HG02870 (cell line): ENCODE data around the gene CLOCK.

ENCODE experiments used
- ATAC-seq: cut with Tn5 transposase; IDR thresholded peaks from one replicate; pipeline ENCODE4 v1.9.1; 2021; ENCODE audit warnings: mild to moderate bottlenecking, moderate library complexity; ENCODE audit not compliant: unreplicated experiment

The CLOCK gene

DNA sequence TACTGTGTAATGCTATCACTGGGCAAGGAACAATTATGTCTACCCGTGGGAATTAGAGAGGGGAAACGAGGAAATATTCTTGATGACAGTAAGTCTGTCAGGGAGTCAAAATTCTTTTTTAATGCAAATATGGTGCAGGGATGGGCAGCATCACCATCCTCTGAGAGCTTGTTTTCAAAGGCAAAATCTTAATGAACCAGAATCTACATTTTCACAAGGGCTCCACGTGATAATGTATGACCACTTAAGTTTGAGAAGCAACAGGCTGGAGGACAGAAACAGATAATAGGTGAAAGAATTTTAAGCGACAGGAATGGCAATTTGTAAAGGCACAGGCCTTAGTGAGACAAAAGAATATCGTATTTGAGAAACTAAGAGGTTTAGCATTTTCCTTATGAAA, 63.4 kb downstream of the CLOCK start:
- ATAC-seq = no peak

- no peak for ATAC-seq
Observed at GRCh38 chr4:55475394-55476243, 71.1 kb downstream of the CLOCK start.

GRCh38 chr4:55469979-55470378, 76.7 kb downstream of the CLOCK start:
- ATAC-seq = no peak

DNA sequence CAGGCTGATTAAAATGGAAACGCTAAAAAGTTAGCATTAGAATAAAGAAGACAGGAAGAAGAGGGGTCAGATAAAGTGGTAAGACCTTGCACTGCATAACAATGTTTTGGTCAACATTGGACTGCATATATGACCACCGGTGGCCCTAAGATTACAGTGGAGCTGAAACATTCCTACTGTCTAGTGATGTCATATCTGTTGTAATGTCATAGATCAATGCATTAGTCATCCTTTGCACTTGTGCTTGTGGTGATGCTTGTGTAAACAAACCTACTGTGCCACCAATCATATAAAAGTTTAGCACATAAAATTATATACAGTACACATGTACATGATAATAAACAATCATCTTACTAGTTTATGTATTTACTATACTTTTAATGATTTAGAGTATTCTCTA, 78.0 kb downstream of the CLOCK start:
- no peak for ATAC-seq

GRCh38 chr4:55466001-55466400, 80.7 kb downstream of the CLOCK start:
- ATAC-seq = no peak

DNA sequence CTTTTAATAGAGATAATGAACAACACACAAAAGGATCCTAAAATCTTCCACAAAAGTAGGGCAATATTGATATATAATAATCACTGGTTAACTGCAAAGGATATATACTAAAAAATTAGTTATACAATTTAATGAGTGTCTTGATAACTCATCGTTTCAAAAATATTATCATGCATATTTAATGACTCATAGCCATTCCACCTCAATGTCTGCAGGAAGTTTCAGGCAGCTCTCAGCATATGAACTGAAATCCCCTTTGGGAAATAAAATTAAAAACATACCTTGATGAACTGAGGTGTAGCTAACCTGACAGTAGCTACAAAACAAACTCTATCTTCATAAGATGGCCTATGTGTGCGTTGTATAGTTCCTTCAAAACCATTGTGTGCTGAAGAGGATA, 88.1 kb downstream of the CLOCK start:
- no peak for ATAC-seq

DNA sequence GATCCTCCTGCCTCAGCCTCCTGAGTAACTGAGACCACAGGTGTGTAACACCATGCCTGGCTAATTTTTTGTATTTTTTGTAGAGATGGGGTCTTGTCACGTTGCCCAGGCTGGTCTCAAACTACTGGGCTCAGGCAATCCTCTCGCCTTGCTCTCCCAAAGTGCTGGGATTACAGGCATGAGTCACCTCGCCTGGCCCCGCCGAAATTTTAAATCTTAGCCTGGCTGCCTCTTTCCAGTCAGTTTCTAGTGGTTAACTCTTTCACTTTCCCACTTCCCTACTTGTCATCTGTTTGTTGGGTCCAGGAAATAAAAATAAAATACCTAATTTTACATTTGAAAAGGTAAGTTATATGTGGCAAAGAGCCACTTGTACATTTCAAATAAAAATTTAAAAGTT, 88.5 kb downstream of the CLOCK start:
- ATAC-seq = no peak

- no peak for ATAC-seq
Observed at GRCh38 chr4:55450566-55450965, 96.1 kb downstream of the CLOCK start.

- no peak for ATAC-seq
Observed at GRCh38 chr4:55447831-55448230, 98.9 kb downstream of the CLOCK start.

DNA sequence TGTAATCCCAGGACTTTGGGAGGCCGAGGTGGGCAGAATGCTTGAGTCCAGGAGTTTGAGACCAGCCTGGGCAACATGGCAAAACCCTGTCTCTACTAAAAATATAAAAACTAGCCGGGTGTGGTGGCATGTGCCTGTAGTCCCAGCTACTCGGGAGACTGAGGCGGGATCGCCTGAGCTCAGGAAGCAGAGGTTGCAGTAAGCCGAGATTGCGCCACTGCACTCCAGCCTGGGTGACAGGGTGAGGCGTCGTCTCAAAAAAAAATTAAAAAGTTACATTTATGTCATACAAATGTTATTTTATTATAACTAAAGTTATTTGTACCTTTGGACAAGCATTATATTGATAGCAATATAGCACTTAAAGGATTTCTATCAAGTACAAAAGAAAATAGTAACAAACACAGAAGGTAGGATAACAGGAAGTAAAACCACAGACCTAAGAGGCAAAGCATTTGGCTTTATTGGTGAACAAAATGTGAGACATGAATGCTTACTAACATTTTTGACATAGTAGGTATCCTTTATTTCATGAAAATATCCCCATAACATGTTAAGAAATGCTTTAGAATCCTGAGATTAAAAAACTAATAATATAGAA, 99.5 kb downstream of the CLOCK start:
- ATAC-seq = no peak

- ATAC-seq = no peak
Observed at GRCh38 chr4:55446578-55446922, 100.2 kb downstream of the CLOCK start.

DNA sequence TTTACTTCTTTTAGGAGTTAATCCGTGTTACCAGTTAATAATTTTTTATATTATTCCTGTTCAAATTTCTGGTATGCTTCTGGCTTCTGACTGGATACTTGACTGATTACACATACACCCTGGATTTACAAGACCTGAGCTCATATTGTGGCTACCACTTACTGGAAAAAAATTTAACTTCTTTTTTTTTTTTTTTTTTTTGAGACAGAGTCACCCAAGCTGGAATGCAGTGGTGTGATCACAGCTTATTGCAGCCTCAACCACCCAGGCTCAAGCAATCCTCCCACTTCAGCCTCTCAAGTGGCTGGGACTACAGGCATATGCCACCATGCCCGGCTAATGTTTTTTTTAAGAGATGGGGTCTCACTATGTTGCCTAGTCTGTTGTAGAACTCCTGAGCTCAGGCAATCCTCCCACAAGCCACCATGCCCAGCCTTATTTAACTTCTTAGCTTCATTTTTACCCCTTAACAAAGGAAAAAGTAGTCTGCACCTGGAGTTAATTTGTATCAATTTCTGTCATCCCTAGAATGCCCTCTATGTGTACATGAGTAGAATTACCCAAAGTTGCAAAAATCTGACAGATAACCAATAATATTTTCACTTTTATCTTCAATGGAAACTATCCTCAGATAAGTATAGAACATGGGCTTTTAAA, 100.7 kb downstream of the CLOCK start:
- no peak for ATAC-seq

GRCh38 chr4:55444827-55445226, 101.9 kb downstream of the CLOCK start:
- no peak for ATAC-seq

DNA sequence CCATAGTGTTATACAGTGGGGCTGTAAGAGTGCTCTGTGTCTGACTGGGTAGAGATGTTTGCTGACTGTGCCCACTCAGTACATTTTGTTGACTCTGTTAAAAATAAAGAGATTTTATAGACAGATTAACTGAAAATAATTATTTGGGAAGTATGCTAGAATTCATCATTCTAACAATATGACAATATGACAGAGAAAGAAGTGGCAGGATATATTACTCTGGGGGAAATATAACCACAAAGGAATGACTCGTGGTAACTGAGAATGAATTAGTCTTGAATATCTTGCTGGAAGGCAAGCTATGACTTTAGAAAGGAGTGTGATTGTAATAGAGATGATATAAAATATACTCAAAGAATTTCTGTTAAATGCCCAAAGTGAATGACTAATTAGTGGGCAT, 104.2 kb downstream of the CLOCK start:
- ATAC-seq = no peak

GRCh38 chr4:55440786-55441185, 105.9 kb downstream of the CLOCK start:
- peak; percentile 41 for ATAC-seq

GRCh38 chr4:55439023-55439422, 107.7 kb downstream of the CLOCK start:
- no peak for ATAC-seq

DNA sequence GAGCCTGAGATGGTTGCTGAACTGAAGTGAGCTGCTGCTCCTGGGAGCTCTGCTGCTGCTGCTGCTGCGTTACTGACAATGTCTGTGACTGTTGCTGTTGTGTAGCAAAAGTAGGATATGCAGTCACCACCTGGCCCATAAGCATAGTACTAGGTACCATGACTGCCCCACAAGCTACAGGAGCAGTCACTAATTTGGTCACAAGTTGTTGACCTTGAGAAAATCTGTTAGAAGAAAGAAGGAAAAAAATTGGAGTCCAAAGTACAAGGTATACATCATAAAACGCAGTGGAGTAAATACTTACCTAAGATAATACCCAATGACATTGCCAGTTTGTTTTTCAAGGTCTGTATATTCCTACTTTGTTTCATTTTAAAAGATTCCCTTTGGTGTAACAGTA, 108.4 kb downstream of the CLOCK start:
- ATAC-seq = no peak

DNA sequence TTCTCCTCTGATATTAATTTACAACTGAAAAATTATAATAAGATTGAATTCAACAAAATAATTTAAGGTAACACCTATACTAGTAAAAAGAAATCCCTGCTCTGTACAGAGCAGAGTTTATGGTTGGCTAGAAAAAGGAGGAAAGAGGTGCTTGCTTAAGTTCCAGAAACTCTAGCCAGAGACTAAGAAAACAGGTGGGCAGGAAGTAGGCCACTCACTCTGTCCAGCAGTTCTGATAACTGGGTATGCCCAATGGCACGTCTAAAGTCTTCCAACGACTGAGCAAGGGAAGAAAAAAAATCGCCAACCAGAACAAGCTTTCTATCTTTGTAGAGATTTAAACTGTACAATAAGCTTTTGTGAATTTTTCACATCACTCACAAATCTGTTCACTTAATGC, 108.9 kb downstream of the CLOCK start:
- no peak for ATAC-seq

GRCh38 chr4:55437356-55437796, 109.3 kb downstream of the CLOCK start:
- ATAC-seq = no peak

GRCh38 chr4:55435141-55435841, 111.4 kb downstream of the CLOCK start:
- ATAC-seq = peak; percentile 72

DNA sequence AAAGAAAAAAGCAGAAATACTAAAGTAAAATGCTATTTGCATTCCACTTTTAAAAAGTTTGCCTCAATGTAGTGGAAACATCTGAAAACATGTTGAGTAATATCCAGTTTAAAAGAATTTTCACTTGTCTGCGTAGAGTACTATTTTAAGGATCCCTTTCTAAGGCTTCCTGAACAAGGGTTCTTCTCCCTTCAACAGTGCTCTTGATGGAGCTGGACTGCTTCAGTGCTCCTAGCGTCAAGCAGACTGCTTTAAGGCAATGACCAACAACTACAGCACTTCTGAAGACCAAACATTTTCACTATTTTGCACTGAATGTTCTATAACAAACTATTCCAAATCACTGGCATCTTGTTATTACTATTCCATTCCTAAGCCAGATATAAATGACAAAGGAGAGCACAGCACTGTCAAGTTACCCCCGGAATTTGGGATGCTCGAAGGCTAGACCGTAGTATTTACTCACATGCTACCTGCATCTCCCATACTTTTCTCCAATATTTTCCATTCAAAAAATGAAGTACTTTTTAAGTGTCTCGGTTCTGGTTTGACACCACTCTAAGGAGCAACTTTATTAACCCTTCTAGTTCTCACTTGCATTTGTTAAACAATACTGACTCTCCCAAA, 114.9 kb downstream of the CLOCK start:
- ATAC-seq = no peak
